Measurements from ENCODE around the gene ZMYND10. TPM values are rescaled to one million over a fixed set of nuclear protein-coding genes. Genes with fewer than 3 reads are reported as not detected.
A peak's percentile ranks its signal among the peaks of the same experiment; 100 is the strongest.

The ZMYND10 gene
- total RNA-seq, 4 donors from 2014 or later, result not detected

- Histone ChIP-seq H3K27me3 (no peaks in the 10 kb centered on the region), H3K36me3 (peaks cover 0 to 11% (median 5%) of the 10 kb centered on the region in 4 donors), H3K27ac (peak within 1 kb of the TSS; percentile 83 to 92 (median 88)), H3K9me3 (no peaks in the 10 kb centered on the region), H3K4me1 (peaks cover 13 to 25% (median 18%) of the 10 kb centered on the region in 4 donors), H3K4me3 (peak within 1 kb of the TSS; percentile 55 to 97 (median 86))
- in situ Hi-C loops (cut with MboI; ENCODE audit: low pct_ligation_motif_present in 1 of 4, low pct_unique_long_range_greater_than_20kb in 1 of 4, low sequenced_read_pairs in 3 of 4), result no loop called here
- intact Hi-C loops (cut with DNase I; ENCODE audit: low total_unique reads), result no loop called here
- DNase-seq, result peak; percentile 97
- no peak for TF ChIP-seq EP300 (IDR thresholded peaks at IDR 0.05; ENCODE audit: low read depth)
- TF ChIP-seq, protein P1, sequence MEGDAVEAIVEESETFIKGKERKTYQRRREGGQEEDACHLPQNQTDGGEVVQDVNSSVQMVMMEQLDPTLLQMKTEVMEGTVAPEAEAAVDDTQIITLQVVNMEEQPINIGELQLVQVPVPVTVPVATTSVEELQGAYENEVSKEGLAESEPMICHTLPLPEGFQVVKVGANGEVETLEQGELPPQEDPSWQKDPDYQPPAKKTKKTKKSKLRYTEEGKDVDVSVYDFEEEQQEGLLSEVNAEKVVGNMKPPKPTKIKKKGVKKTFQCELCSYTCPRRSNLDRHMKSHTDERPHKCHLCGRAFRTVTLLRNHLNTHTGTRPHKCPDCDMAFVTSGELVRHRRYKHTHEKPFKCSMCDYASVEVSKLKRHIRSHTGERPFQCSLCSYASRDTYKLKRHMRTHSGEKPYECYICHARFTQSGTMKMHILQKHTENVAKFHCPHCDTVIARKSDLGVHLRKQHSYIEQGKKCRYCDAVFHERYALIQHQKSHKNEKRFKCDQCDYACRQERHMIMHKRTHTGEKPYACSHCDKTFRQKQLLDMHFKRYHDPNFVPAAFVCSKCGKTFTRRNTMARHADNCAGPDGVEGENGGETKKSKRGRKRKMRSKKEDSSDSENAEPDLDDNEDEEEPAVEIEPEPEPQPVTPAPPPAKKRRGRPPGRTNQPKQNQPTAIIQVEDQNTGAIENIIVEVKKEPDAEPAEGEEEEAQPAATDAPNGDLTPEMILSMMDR (IDR thresholded peaks at IDR 0.05), result peak in 1 of 5 experiments; percentile 19
- TF ChIP-seq POLR2AphosphoS5 (IDR thresholded peaks at IDR 0.05), result peak; percentile 70 to 90 (median 86)
- TF ChIP-seq POLR2A (IDR thresholded peaks at IDR 0.05), result peak; percentile 75
- WGBS, 2 donors (ENCODE audit: low coverage in 1 of 2), result 2% methylated on average over 55 of the region's 67 CpGs; no CpG with 5 or more reads in 1 of the 2 donors
Observed at GRCh38 chr3:50292159-50293078, 53.1 kb downstream of the ZMYND10 start, which contains the start of gene IFRD2. TSS of gene IFRD2 (minus strand) at chr3:50292429. CDS start at chr3:50292274, 155 bp downstream.

Other genes with a start within 250 kb of the ZMYND10 start
- 10 to 100 TPM in 1 of 4 donors, 1 to 10 TPM in 3; 1.9 to 30.6 (median 3.8) TPM for gene SEMA3F, start 190.4 kb downstream of the ZMYND10 start, total RNA-seq
- gene GNAT1, start 154.1 kb downstream of the ZMYND10 start, total RNA-seq, result not detected
- gene SLC38A3, start 140.5 kb downstream of the ZMYND10 start, total RNA-seq, result not detected
- 100 to 1,000 TPM in 1 of 4 donors, 10 to 100 TPM in 3; 69.6 to 322 (median 74.8) TPM for gene GNAI2, start 109.5 kb downstream of the ZMYND10 start, total RNA-seq
- gene SEMA3B, start 76.6 kb downstream of the ZMYND10 start, total RNA-seq, result 100 to 1,000 TPM in 2 of 4 donors, 10 to 100 TPM in 2; 59.5 to 423 (median 122) TPM
- not detected for gene LSMEM2, start 66.6 kb downstream of the ZMYND10 start, total RNA-seq
- 100 to 1,000 TPM in 1 of 4 donors, 10 to 100 TPM in 3; 44.9 to 183 (median 59.5) TPM for gene IFRD2, start 53.3 kb downstream of the ZMYND10 start, total RNA-seq
- 10 to 100 TPM in 1 of 4 donors, 1 to 10 TPM in 2, under 1 TPM in 1; 0.79 to 11.2 (median 3.8) TPM for gene HYAL3, start 46.3 kb downstream of the ZMYND10 start, total RNA-seq
- gene NAA80, start 46.3 kb downstream of the ZMYND10 start, total RNA-seq, result 10 to 100 TPM in 1 of 4 donors, 1 to 10 TPM in 3; 5.2 to 13.0 (median 7.8) TPM
- 10 to 100 TPM in 1 of 4 donors, 1 to 10 TPM in 3; 1.8 to 13.8 (median 3.8) TPM for gene HYAL1, start 42.2 kb downstream of the ZMYND10 start, total RNA-seq
- gene HYAL2, start 23.0 kb downstream of the ZMYND10 start, total RNA-seq, result 10 to 100 TPM; 18.7 to 51.1 (median 32.0) TPM
- 10 to 100 TPM in 3 of 4 donors, 1 to 10 TPM in 1; 7.9 to 39.6 (median 28.0) TPM for gene TUSC2, start 17.5 kb downstream of the ZMYND10 start, total RNA-seq
- 10 to 100 TPM in 3 of 4 donors, 1 to 10 TPM in 1; 9.8 to 29.2 (median 21.7) TPM for gene RASSF1, start 4.9 kb downstream of the ZMYND10 start, total RNA-seq
- gene NPRL2, start 5.0 kb upstream of the ZMYND10 start, total RNA-seq, result 10 to 100 TPM in 2 of 4 donors, 1 to 10 TPM in 2; 6.0 to 29.2 (median 13.1) TPM
- gene CYB561D2, start 5.1 kb upstream of the ZMYND10 start, total RNA-seq, result 10 to 100 TPM; 23.7 to 53.9 (median 35.6) TPM
- 100 to 1,000 TPM in 1 of 4 donors, 10 to 100 TPM in 3; 71.8 to 103 (median 81.9) TPM for gene TMEM115, start 13.8 kb upstream of the ZMYND10 start, total RNA-seq
- gene CACNA2D2, start 157.9 kb upstream of the ZMYND10 start, total RNA-seq, result 1 to 10 TPM in 2 of 4 donors, under 1 TPM in 2; 0.48 to 2.2 (median 0.87) TPM
- 10 to 100 TPM in 1 of 4 donors, 1 to 10 TPM in 3; 1.9 to 10.2 (median 4.3) TPM for gene C3orf18, start 222.0 kb upstream of the ZMYND10 start, total RNA-seq
- 10 to 100 TPM in 1 of 4 donors, 1 to 10 TPM in 3; 7.3 to 11.6 (median 7.9) TPM for gene HEMK1, start 223.8 kb upstream of the ZMYND10 start, total RNA-seq